WTC11 (cell line): ENCODE data around the gene SLC5A10. TPM values are rescaled to one million over a fixed set of nuclear protein-coding genes. Genes with fewer than 3 reads are reported as not detected.

ENCODE experiments used
- ATF1 ChIP-seq: sonication (generic); formaldehyde crosslinking; IDR thresholded peaks from 2 replicates; pipeline ENCODE4 v1.8.1; 2023; ENCODE audit warnings: mild to moderate bottlenecking, moderate library complexity, missing genetic modification reagents
- ELF4 ChIP-seq: sonication (generic); formaldehyde crosslinking; IDR thresholded peaks from 2 replicates; pipeline ENCODE4 v1.8.1; 2022; ENCODE audit warnings: low read depth, mild to moderate bottlenecking, moderate library complexity, missing genetic modification reagents
- EMX1 ChIP-seq: fragments of 250-450 bp; sonication (Bioruptor Pico); IDR thresholded peaks from 2 replicates; pipeline ENCODE4 v1.8.0; 2021; ENCODE audit warnings: mild to moderate bottlenecking
- ETV6 ChIP-seq: sonication (generic); formaldehyde crosslinking; IDR thresholded peaks from 2 replicates; pipeline ENCODE4 v1.8.1; 2022; ENCODE audit warnings: mild to moderate bottlenecking, missing genetic modification reagents
- FOXK1 ChIP-seq: sonication (generic); formaldehyde crosslinking; IDR thresholded peaks from 2 replicates; pipeline ENCODE4 v1.8.0; 2022; ENCODE audit warnings: mild to moderate bottlenecking, moderate library complexity, missing genetic modification reagents
- GRHL2 ChIP-seq: fragments of 250-450 bp; sonication (Bioruptor Pico); IDR thresholded peaks from 2 replicates; pipeline ENCODE4 v1.8.0; 2022; ENCODE audit warnings: mild to moderate bottlenecking, moderate library complexity; ENCODE audit not compliant: insufficient replicate concordance, severe bottlenecking
- JAZF1 ChIP-seq: fragments of 250-450 bp; sonication (Bioruptor Pico); IDR thresholded peaks from 2 replicates; pipeline ENCODE4 v1.9.0; 2021; ENCODE audit warnings: moderate library complexity, mild to moderate bottlenecking, inconsistent platforms
- KAT7 ChIP-seq: sonication (generic); formaldehyde crosslinking; IDR thresholded peaks from 2 replicates; pipeline ENCODE4 v1.8.1; 2023; ENCODE audit warnings: missing genetic modification reagents, mild to moderate bottlenecking, borderline replicate concordance
- MYBL2 ChIP-seq: sonication (generic); formaldehyde crosslinking; IDR thresholded peaks from 2 replicates; pipeline ENCODE4 v1.8.1; 2023; ENCODE audit warnings: mild to moderate bottlenecking, moderate library complexity, missing genetic modification reagents
- NFE2L1 ChIP-seq: sonication (generic); formaldehyde crosslinking; IDR thresholded peaks from 2 replicates; pipeline ENCODE4 v1.8.1; 2023; ENCODE audit warnings: missing genetic modification reagents
- PRRX2 ChIP-seq: fragments of 250-450 bp; sonication (Bioruptor Pico); IDR thresholded peaks from 2 replicates; pipeline ENCODE4 v1.8.0; 2021; ENCODE audit warnings: mild to moderate bottlenecking
- SP1 ChIP-seq: sonication (generic); formaldehyde crosslinking; conservative IDR thresholded peaks from 2 replicates; pipeline ENCODE4 v1.8.1; 2022; ENCODE audit warnings: missing genetic modification reagents
- TCF7 ChIP-seq: sonication (generic); formaldehyde crosslinking; IDR thresholded peaks from 2 replicates; pipeline ENCODE4 v1.8.0; 2022; ENCODE audit warnings: mild to moderate bottlenecking, low read depth, missing genetic modification reagents, moderate library complexity
- TEAD1 ChIP-seq: sonication (generic); formaldehyde crosslinking; IDR thresholded peaks from 2 replicates; pipeline ENCODE4 v1.8.0; 2022; ENCODE audit warnings: mild to moderate bottlenecking, missing genetic modification reagents
- TEAD4 ChIP-seq: sonication (generic); formaldehyde crosslinking; IDR thresholded peaks from 2 replicates; pipeline ENCODE4 v1.8.0; 2022; ENCODE audit warnings: mild to moderate bottlenecking, missing genetic modification reagents
- ZBTB21 ChIP-seq: sonication (generic); formaldehyde crosslinking; IDR thresholded peaks from 2 replicates; pipeline ENCODE4 v1.8.1; 2023; ENCODE audit warnings: mild to moderate bottlenecking, missing genetic modification reagents, borderline replicate concordance
- ZNF138 ChIP-seq: sonication (generic); formaldehyde crosslinking; conservative IDR thresholded peaks from 2 replicates; pipeline ENCODE4 v1.8.1; 2022; ENCODE audit warnings: mild to moderate bottlenecking, moderate library complexity, missing genetic modification reagents
- ZNF317 ChIP-seq: sonication (generic); formaldehyde crosslinking; IDR thresholded peaks from 2 replicates; pipeline ENCODE4 v1.8.1; 2023; ENCODE audit warnings: low read depth, mild to moderate bottlenecking, moderate library complexity, missing genetic modification reagents, borderline replicate concordance
- ZNF396 ChIP-seq: fragments of 250-450 bp; sonication (Bioruptor Pico); IDR thresholded peaks from 2 replicates; pipeline ENCODE4 v1.8.0; 2021; ENCODE audit warnings: mild to moderate bottlenecking, moderate library complexity, borderline replicate concordance
- total RNA-seq: library from RNA; stranded (reverse); gene quantifications from 3 replicates; pipeline ENCODE4 v1.2.3, GENCODE V29; 2021
- TF ChIP-seq, protein P1 (sequence below): sonication (generic); formaldehyde crosslinking; IDR thresholded peaks from 2 replicates; pipeline ENCODE4 v1.8.1; 2023; ENCODE audit warnings: mild to moderate bottlenecking, missing genetic modification reagents, moderate library complexity
- TF ChIP-seq, protein P2 (sequence below): sonication (generic); formaldehyde crosslinking; IDR thresholded peaks from 2 replicates; pipeline ENCODE4 v1.8.1; 2023; ENCODE audit warnings: mild to moderate bottlenecking, missing genetic modification reagents
- TF ChIP-seq, protein P3 (sequence below): sonication (generic); formaldehyde crosslinking; IDR thresholded peaks from 2 replicates; pipeline ENCODE4 v1.8.0; 2023; ENCODE audit warnings: missing genetic modification reagents
- TF ChIP-seq, protein P4 (sequence below): fragments of 250-450 bp; sonication (Bioruptor Pico); IDR thresholded peaks from 2 replicates; pipeline ENCODE4 v2.1.2; 2022; ENCODE audit warnings: mild to moderate bottlenecking, moderate library complexity
- TF ChIP-seq, protein P5 (sequence below): sonication (generic); formaldehyde crosslinking; IDR thresholded peaks from 2 replicates; pipeline ENCODE4 v1.8.1; 2022; ENCODE audit warnings: mild to moderate bottlenecking, moderate library complexity, missing genetic modification reagents
- TF ChIP-seq, protein P6 (sequence below): sonication (generic); formaldehyde crosslinking; IDR thresholded peaks from 2 replicates; pipeline ENCODE4 v1.8.0; 2022; ENCODE audit warnings: mild to moderate bottlenecking, missing genetic modification reagents
- TF ChIP-seq, protein P7 (sequence below): sonication (generic); formaldehyde crosslinking; IDR thresholded peaks from 2 replicates; pipeline ENCODE4 v1.8.1; 2023; ENCODE audit warnings: mild to moderate bottlenecking, missing genetic modification reagents, moderate library complexity
- TF ChIP-seq, protein P8 (sequence below): sonication (generic); formaldehyde crosslinking; conservative IDR thresholded peaks from 2 replicates; pipeline ENCODE4 v1.8.1; 2023; ENCODE audit warnings: mild to moderate bottlenecking, low read depth, missing genetic modification reagents, moderate library complexity
- TF ChIP-seq, protein P9 (sequence below): fragments of 250-450 bp; sonication (Bioruptor Pico); IDR thresholded peaks from 2 replicates; pipeline ENCODE4 v1.9.0; 2021; ENCODE audit warnings: mild to moderate bottlenecking

Gene SLC5A10
- total RNA-seq, 1 experiment from 2014 or later: not detected

DNA sequence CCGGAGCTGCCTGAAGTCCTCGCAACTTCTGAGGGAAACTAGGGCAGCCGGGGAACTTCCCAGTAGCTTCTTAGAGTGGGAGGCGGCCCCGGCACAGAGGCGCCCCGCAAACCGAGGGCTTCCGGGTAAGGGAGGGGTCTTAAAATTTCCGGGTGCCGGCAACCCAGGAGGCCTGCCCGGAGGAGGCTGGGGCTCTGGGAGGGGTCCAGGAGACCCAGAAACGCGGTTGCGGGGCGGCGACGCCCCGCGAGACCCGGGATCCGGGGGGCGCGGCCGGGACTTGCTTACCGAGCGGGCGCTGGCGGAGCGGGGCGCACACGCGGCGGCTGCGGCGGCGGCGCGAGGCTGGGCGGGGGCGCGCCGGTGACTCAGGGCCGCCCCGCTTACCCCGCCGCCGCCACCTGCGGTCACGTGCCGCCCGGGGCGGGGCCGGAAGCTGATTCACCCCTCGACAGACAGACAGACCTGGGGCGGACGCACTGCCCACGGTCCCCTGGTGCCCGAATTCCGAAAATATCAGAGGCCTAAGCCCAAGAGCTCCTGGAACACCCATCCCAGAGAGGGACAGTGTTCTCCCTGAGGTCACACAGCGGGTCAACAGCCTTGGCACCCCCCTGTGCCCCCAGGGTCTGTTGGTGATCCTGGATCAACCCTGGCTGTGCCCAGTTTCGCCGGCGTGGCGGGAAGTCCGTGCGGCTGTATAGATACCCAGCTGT, 52.6 kb downstream of the SLC5A10 start, which contains the start of gene FAM83G (continued):
- TF ChIP-seq, protein P1, sequence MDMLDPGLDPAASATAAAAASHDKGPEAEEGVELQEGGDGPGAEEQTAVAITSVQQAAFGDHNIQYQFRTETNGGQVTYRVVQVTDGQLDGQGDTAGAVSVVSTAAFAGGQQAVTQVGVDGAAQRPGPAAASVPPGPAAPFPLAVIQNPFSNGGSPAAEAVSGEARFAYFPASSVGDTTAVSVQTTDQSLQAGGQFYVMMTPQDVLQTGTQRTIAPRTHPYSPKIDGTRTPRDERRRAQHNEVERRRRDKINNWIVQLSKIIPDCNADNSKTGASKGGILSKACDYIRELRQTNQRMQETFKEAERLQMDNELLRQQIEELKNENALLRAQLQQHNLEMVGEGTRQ: peak; percentile 97
- TF ChIP-seq TCF7 (CRISPR knock-in tag) (no peak), GRHL2 (CRISPR knock-in tag) (no peak), ZNF138 (CRISPR knock-in tag) (0 out of 2 replicates have a peak, but pooled peaks have one; percentile 42), PRRX2 (CRISPR knock-in tag) (no peak), SP1 (CRISPR knock-in tag) (peak; percentile 77), EMX1 (CRISPR knock-in tag) (no peak), ZNF317 (CRISPR knock-in tag) (no peak), TEAD4 (CRISPR knock-in tag) (no peak), NFE2L1 (no peak), ZBTB21 (CRISPR knock-in tag) (peak; percentile 65; the same call in 1 of the 2 replicates), ATF1 (CRISPR knock-in tag) (no peak), JAZF1 (CRISPR knock-in tag) (no peak), MYBL2 (CRISPR knock-in tag) (no peak), KAT7 (CRISPR knock-in tag) (no peak), ZNF396 (CRISPR knock-in tag) (no peak), ETV6 (CRISPR knock-in tag) (no peak), ELF4 (CRISPR knock-in tag) (no peak), TEAD1 (CRISPR knock-in tag) (peak; percentile 31; the same call in 1 of the 2 replicates), FOXK1 (CRISPR knock-in tag) (no peak)
- TF ChIP-seq, protein P2, sequence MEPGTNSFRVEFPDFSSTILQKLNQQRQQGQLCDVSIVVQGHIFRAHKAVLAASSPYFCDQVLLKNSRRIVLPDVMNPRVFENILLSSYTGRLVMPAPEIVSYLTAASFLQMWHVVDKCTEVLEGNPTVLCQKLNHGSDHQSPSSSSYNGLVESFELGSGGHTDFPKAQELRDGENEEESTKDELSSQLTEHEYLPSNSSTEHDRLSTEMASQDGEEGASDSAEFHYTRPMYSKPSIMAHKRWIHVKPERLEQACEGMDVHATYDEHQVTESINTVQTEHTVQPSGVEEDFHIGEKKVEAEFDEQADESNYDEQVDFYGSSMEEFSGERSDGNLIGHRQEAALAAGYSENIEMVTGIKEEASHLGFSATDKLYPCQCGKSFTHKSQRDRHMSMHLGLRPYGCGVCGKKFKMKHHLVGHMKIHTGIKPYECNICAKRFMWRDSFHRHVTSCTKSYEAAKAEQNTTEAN (CRISPR knock-in tag): no peak
- TF ChIP-seq, protein P3, sequence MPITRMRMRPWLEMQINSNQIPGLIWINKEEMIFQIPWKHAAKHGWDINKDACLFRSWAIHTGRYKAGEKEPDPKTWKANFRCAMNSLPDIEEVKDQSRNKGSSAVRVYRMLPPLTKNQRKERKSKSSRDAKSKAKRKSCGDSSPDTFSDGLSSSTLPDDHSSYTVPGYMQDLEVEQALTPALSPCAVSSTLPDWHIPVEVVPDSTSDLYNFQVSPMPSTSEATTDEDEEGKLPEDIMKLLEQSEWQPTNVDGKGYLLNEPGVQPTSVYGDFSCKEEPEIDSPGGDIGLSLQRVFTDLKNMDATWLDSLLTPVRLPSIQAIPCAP (CRISPR knock-in tag): no peak
- TF ChIP-seq, protein P4, sequence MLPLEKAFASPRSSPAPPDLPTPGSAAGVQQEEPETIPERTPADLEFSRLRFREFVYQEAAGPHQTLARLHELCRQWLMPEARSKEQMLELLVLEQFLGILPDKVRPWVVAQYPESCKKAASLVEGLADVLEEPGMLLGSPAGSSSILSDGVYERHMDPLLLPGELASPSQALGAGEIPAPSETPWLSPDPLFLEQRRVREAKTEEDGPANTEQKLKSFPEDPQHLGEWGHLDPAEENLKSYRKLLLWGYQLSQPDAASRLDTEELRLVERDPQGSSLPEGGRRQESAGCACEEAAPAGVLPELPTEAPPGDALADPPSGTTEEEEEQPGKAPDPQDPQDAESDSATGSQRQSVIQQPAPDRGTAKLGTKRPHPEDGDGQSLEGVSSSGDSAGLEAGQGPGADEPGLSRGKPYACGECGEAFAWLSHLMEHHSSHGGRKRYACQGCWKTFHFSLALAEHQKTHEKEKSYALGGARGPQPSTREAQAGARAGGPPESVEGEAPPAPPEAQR (CRISPR knock-in tag): no peak
- TF ChIP-seq, protein P5, sequence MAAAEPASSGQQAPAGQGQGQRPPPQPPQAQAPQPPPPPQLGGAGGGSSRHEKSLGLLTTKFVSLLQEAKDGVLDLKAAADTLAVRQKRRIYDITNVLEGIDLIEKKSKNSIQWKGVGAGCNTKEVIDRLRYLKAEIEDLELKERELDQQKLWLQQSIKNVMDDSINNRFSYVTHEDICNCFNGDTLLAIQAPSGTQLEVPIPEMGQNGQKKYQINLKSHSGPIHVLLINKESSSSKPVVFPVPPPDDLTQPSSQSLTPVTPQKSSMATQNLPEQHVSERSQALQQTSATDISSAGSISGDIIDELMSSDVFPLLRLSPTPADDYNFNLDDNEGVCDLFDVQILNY (CRISPR knock-in tag): no peak
- TF ChIP-seq, protein P6, sequence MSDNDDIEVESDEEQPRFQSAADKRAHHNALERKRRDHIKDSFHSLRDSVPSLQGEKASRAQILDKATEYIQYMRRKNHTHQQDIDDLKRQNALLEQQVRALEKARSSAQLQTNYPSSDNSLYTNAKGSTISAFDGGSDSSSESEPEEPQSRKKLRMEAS (CRISPR knock-in tag): peak; percentile 67; the same call in 1 of the 2 replicates
- TF ChIP-seq, protein P7, sequence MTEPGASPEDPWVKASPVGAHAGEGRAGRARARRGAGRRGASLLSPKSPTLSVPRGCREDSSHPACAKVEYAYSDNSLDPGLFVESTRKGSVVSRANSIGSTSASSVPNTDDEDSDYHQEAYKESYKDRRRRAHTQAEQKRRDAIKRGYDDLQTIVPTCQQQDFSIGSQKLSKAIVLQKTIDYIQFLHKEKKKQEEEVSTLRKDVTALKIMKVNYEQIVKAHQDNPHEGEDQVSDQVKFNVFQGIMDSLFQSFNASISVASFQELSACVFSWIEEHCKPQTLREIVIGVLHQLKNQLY (CRISPR knock-in tag): 0 out of 2 replicates have a peak, but pooled peaks have one; percentile 55
- TF ChIP-seq, protein P8, sequence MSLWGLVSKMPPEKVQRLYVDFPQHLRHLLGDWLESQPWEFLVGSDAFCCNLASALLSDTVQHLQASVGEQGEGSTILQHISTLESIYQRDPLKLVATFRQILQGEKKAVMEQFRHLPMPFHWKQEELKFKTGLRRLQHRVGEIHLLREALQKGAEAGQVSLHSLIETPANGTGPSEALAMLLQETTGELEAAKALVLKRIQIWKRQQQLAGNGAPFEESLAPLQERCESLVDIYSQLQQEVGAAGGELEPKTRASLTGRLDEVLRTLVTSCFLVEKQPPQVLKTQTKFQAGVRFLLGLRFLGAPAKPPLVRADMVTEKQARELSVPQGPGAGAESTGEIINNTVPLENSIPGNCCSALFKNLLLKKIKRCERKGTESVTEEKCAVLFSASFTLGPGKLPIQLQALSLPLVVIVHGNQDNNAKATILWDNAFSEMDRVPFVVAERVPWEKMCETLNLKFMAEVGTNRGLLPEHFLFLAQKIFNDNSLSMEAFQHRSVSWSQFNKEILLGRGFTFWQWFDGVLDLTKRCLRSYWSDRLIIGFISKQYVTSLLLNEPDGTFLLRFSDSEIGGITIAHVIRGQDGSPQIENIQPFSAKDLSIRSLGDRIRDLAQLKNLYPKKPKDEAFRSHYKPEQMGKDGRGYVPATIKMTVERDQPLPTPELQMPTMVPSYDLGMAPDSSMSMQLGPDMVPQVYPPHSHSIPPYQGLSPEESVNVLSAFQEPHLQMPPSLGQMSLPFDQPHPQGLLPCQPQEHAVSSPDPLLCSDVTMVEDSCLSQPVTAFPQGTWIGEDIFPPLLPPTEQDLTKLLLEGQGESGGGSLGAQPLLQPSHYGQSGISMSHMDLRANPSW (CRISPR knock-in tag): no peak
- TF ChIP-seq, protein P9, sequence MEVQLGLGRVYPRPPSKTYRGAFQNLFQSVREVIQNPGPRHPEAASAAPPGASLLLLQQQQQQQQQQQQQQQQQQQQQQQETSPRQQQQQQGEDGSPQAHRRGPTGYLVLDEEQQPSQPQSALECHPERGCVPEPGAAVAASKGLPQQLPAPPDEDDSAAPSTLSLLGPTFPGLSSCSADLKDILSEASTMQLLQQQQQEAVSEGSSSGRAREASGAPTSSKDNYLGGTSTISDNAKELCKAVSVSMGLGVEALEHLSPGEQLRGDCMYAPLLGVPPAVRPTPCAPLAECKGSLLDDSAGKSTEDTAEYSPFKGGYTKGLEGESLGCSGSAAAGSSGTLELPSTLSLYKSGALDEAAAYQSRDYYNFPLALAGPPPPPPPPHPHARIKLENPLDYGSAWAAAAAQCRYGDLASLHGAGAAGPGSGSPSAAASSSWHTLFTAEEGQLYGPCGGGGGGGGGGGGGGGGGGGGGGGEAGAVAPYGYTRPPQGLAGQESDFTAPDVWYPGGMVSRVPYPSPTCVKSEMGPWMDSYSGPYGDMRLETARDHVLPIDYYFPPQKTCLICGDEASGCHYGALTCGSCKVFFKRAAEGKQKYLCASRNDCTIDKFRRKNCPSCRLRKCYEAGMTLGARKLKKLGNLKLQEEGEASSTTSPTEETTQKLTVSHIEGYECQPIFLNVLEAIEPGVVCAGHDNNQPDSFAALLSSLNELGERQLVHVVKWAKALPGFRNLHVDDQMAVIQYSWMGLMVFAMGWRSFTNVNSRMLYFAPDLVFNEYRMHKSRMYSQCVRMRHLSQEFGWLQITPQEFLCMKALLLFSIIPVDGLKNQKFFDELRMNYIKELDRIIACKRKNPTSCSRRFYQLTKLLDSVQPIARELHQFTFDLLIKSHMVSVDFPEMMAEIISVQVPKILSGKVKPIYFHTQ: no peak
